Mesendoderm (in vitro differentiated cells): ENCODE measurements around the gene SCGN.

ENCODE experiments used
- DNase-seq: peaks from one replicate; pipeline ENCODE4 v3.0.0; 2013
- H2AK5ac ChIP-seq: 2 replicates; pipeline ENCODE4 v1.6.1; 2013; ENCODE audit warnings: low read length, inconsistent platforms
- H2BK120ac ChIP-seq: 2 replicates; pipeline ENCODE4 v1.6.1; 2013; ENCODE audit warnings: low read depth, mild to moderate bottlenecking, low read length, moderate library complexity, mixed read lengths
- H2BK15ac ChIP-seq: replicated peaks from 2 replicates; pipeline ENCODE4 v1.6.1; 2013; ENCODE audit warnings: low read depth, mild to moderate bottlenecking, moderate library complexity
- H2BK5ac ChIP-seq: 2 replicates; pipeline ENCODE4 v1.6.1; 2013; ENCODE audit warnings: low read length, inconsistent platforms
- H3K18ac ChIP-seq: 2 replicates; pipeline ENCODE4 v1.6.1; 2013; ENCODE audit warnings: mild to moderate bottlenecking, low read length, mixed read lengths
- H3K23ac ChIP-seq: one replicate; pipeline ENCODE4 v1.6.1; 2013; ENCODE audit warnings: low read length
- H3K27ac ChIP-seq: 2 replicates; pipeline ENCODE4 v1.5.1; 2013; ENCODE audit warnings: low read depth, mild to moderate bottlenecking, inconsistent platforms, low read length, moderate library complexity
- H3K27me3 ChIP-seq: 2 replicates; pipeline ENCODE4 v1.6.1; 2013; ENCODE audit warnings: low read length, control low read depth, mild to moderate bottlenecking, inconsistent platforms; ENCODE audit not compliant: insufficient read depth, poor library complexity
- H3K36me3 ChIP-seq: 2 replicates; pipeline ENCODE4 v1.6.1; 2013; ENCODE audit warnings: low read length, inconsistent platforms; ENCODE audit not compliant: control insufficient read depth, insufficient read depth
- H3K4ac ChIP-seq: one replicate; pipeline ENCODE4 v1.6.1; 2013; ENCODE audit warnings: low read depth, mild to moderate bottlenecking, low read length, moderate library complexity
- H3K4me1 ChIP-seq: 2 replicates; pipeline ENCODE4 v1.6.1; 2013; ENCODE audit warnings: low read depth, low read length, inconsistent platforms; ENCODE audit not compliant: control insufficient read depth
- H3K4me2 ChIP-seq: 2 replicates; pipeline ENCODE4 v1.6.1; 2013; ENCODE audit warnings: low read length
- H3K4me3 ChIP-seq: 2 replicates; pipeline ENCODE4 v1.5.1; 2013; ENCODE audit warnings: mild to moderate bottlenecking, low read length
- H3K56ac ChIP-seq: one replicate; pipeline ENCODE4 v1.6.1; 2013; ENCODE audit warnings: low read length
- H3K79me1 ChIP-seq: 2 replicates; pipeline ENCODE4 v1.6.1; 2013; ENCODE audit warnings: low read length, inconsistent platforms
- H3K79me2 ChIP-seq: 2 replicates; pipeline ENCODE4 v1.6.1; 2013; ENCODE audit warnings: mild to moderate bottlenecking, low read length; ENCODE audit not compliant: control insufficient read depth, insufficient read depth
- H3K9ac ChIP-seq: 2 replicates; pipeline ENCODE4 v1.6.1; 2013; ENCODE audit warnings: low read length, inconsistent platforms
- H4K5ac ChIP-seq: one replicate; pipeline ENCODE4 v1.6.1; 2013; ENCODE audit warnings: low read length
- H4K8ac ChIP-seq: one replicate; pipeline ENCODE4 v1.6.1; 2013; ENCODE audit warnings: low read depth, mild to moderate bottlenecking, control low read depth, low read length, moderate library complexity
- WGBS: extraction: QIAGEN DNeasy Blood & Tissue Kit; methylation state at CpG from one replicate; pipeline ENCODE4 v1.1.7; 2013; ENCODE audit warnings: low lambda C conversion rate, missing lambda C conversion rate; ENCODE audit not compliant: insufficient coverage; ENCODE audit errors: extremely low coverage; 5-methylcytosine and 5-hydroxymethylcytosine counted together

Gene SCGN

DNA sequence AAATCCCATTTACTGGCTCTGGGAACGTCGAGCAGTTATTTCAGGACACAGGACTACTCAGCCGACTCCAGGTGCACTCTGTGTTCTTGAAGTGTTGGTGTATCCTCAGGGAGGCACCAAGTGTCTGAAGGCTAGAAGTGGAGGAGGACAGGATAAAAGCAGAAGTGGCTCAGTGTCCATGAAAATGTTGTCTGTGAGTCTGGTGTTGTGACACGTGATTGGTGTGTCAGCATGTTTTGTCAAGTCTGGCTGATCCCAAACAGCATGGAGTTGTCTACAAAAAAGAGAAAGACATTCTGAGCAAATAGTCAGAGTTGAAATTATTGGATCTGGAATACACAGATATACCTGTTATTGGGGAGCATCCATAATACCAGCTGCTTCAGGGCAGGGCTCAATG, 30.3 kb downstream of the SCGN start:
- no peak for DNase-seq
- Histone ChIP-seq H2BK5ac (no peak overlapping the region), H2BK15ac (no peak overlapping the region), H3K4me2 (no peak overlapping the region), H4K5ac (no peak overlapping the region), H3K79me2 (no peaks in the 10 kb centered on the region), H3K4ac (no peak overlapping the region), H3K27ac (no peak overlapping the region), H3K23ac (no peak overlapping the region), H3K4me3 (no peak overlapping the region), H3K9ac (no peak overlapping the region), H3K79me1 (no peaks in the 10 kb centered on the region), H2AK5ac (no peak overlapping the region), H3K36me3 (no peaks in the 10 kb centered on the region), H4K8ac (no peak overlapping the region), H3K27me3 (no peaks in the 10 kb centered on the region), H2BK120ac (no peak overlapping the region), H3K56ac (no peak overlapping the region), H3K18ac (no peak overlapping the region), H3K4me1 (no peaks in the 10 kb centered on the region)
- no CpG with 5 or more reads among the region's 4 CpGs for WGBS

DNA sequence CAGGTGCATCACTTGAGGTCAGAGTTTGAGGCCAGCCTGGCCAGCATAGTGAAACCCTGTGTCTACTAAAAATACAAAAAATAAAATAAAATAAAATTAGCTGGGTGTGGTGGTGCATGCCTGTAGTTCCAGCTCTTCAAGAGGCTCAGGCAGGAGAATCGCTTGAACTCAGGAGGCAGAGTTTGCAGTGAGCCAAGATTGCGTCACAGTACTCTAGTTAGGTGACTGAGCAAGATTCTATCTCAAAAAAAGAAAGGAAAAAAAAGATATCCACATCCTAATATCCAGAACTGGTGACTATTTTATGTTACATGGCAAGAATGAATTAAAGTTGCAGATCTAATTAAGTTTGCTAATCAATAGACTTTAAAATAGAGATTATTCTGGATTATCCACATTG, 32.5 kb downstream of the SCGN start:
- H3K36me3 ChIP-seq = no peaks in the 10 kb centered on the region
- H2BK120ac ChIP-seq = no peak overlapping the region
- no peak overlapping the region for H3K4me3 ChIP-seq
- WGBS = no CpG with 5 or more reads among the region's 2 CpGs
- no peak overlapping the region for H4K5ac ChIP-seq
- no peak overlapping the region for H3K4me2 ChIP-seq
- no peak overlapping the region for H2AK5ac ChIP-seq
- no peaks in the 10 kb centered on the region for H3K4me1 ChIP-seq
- no peak overlapping the region for H3K23ac ChIP-seq
- H3K79me1 ChIP-seq = no peaks in the 10 kb centered on the region
- no peaks in the 10 kb centered on the region for H3K27me3 ChIP-seq
- no peak overlapping the region for H3K4ac ChIP-seq
- H2BK5ac ChIP-seq = no peak overlapping the region
- DNase-seq = no peak
- H3K79me2 ChIP-seq = no peaks in the 10 kb centered on the region
- H3K27ac ChIP-seq = no peak overlapping the region
- H4K8ac ChIP-seq = no peak overlapping the region
- H3K56ac ChIP-seq = no peak overlapping the region
- H3K9ac ChIP-seq = no peak overlapping the region
- no peak overlapping the region for H3K18ac ChIP-seq
- H2BK15ac ChIP-seq = no peak overlapping the region

DNA sequence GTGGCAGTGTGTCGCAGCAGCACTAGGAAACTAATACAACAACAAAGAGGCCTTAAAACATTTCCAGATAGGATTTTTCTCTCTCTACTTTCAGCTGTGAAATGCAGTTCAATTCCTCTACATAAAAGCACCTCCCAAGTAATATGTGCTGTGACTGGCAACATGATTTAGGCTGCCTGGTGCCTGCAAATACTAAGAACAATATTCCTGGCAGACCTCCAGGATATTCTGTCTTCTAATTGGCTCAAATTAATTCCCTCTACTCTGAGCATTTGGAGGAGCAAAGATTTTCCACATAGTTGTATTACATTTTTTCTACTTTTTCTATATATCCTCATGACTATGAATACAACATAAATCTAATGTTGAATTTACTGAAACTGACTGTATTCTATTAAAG, 33.2 kb downstream of the SCGN start:
- no peak overlapping the region for H4K5ac ChIP-seq
- H3K23ac ChIP-seq = no peak overlapping the region
- no peak overlapping the region for H3K18ac ChIP-seq
- no peaks in the 10 kb centered on the region for H3K36me3 ChIP-seq
- no peak overlapping the region for H3K27ac ChIP-seq
- DNase-seq = no peak
- no peak overlapping the region for H2BK120ac ChIP-seq
- no peaks in the 10 kb centered on the region for H3K79me2 ChIP-seq
- H3K27me3 ChIP-seq = no peaks in the 10 kb centered on the region
- H3K56ac ChIP-seq = no peak overlapping the region
- H2BK5ac ChIP-seq = no peak overlapping the region
- no peak overlapping the region for H3K4me2 ChIP-seq
- no peak overlapping the region for H4K8ac ChIP-seq
- WGBS = no CpG with 5 or more reads among the region's 1 CpG
- no peaks in the 10 kb centered on the region for H3K4me1 ChIP-seq
- H3K9ac ChIP-seq = no peak overlapping the region
- no peak overlapping the region for H3K4ac ChIP-seq
- H2AK5ac ChIP-seq = no peak overlapping the region
- no peak overlapping the region for H2BK15ac ChIP-seq
- no peaks in the 10 kb centered on the region for H3K79me1 ChIP-seq
- no peak overlapping the region for H3K4me3 ChIP-seq

DNA sequence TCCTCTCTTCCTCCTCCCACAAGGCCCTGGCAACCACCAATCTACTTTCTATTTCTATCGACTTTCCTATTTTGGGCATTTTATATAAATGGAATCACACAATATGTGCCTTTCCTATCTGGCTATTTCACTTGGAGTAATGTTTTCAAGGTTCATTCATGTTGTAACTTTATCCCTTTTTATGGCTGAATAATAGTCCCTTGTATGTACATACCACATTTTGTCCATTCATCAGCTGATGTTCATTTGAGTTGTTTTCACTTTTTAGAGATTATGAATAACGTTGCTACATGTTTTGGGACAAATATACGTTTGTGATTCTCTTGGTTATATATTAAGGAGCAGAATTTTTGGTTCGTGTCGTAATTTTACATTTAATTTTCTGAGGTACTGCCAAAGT, 33.9 kb downstream of the SCGN start:
- Histone ChIP-seq H3K4me1 (no peaks in the 10 kb centered on the region), H3K4me2 (no peak overlapping the region), H2BK120ac (no peak overlapping the region), H3K36me3 (no peaks in the 10 kb centered on the region), H2BK5ac (no peak overlapping the region), H4K5ac (no peak overlapping the region), H4K8ac (no peak overlapping the region), H3K79me2 (no peaks in the 10 kb centered on the region), H3K9ac (no peak overlapping the region), H3K79me1 (no peaks in the 10 kb centered on the region), H3K23ac (no peak overlapping the region), H3K27ac (no peak overlapping the region), H2AK5ac (no peak overlapping the region), H3K56ac (no peak overlapping the region), H2BK15ac (no peak overlapping the region), H3K27me3 (no peaks in the 10 kb centered on the region), H3K4ac (no peak overlapping the region), H3K4me3 (no peak overlapping the region), H3K18ac (no peak overlapping the region)
- no CpG with 5 or more reads among the region's 5 CpGs for WGBS
- no peak for DNase-seq

DNA sequence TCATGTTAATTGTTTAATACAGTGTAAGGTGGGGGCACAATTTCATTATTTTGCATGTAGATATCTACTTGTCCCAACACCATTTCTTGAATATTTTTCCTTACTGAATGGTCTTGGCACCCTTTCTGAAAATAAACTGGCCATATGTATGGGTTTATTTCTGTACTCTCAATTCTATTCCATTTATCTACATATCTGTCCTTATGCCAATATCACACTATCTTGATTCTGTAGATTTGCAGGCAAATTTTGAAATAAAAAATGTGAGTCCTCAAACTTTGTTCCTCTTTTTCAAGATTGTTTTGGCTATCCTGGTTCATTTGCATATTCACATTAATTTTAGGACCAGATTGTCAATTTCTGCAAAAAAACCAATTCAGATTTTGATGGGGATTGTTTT, 34.8 kb downstream of the SCGN start:
- Histone ChIP-seq H3K27me3 (no peaks in the 10 kb centered on the region), H3K4me1 (no peaks in the 10 kb centered on the region), H3K23ac (no peak overlapping the region), H3K56ac (no peak overlapping the region), H3K9ac (no peak overlapping the region), H3K79me2 (no peaks in the 10 kb centered on the region), H4K8ac (no peak overlapping the region), H3K27ac (no peak overlapping the region), H4K5ac (no peak overlapping the region), H2BK120ac (no peak overlapping the region), H2BK5ac (no peak overlapping the region), H2BK15ac (no peak overlapping the region), H2AK5ac (no peak overlapping the region), H3K79me1 (no peaks in the 10 kb centered on the region), H3K4me2 (no peak overlapping the region), H3K36me3 (no peaks in the 10 kb centered on the region), H3K4ac (no peak overlapping the region), H3K4me3 (no peak overlapping the region), H3K18ac (no peak overlapping the region)
- no peak for DNase-seq

DNA sequence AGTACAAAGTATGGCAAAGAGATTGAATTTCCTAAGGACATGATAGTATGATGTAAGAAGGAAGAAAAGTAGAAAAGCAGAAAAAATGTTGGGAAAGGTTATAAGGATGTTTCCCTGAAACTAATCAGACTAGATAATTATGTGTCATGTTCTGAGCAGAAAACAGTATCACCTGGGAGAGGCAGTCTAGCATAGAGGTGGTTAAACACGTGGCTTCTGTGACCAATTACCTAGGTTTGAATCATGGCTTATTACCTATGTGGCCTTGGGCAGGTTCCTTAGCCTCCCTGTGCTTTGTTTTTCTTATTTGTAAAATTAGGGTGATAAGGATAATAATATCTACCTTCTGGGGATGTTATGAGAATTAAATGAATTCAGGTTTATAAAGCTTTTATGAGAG, 38.0 kb downstream of the SCGN start:
- Histone ChIP-seq H3K79me1 (no peaks in the 10 kb centered on the region), H3K4me1 (no peaks in the 10 kb centered on the region), H3K23ac (no peak overlapping the region), H3K9ac (no peak overlapping the region), H3K4me2 (no peak overlapping the region), H2BK15ac (no peak overlapping the region), H4K8ac (no peak overlapping the region), H3K27ac (no peak overlapping the region), H4K5ac (no peak overlapping the region), H2BK5ac (no peak overlapping the region), H3K4me3 (no peak overlapping the region), H3K56ac (no peak overlapping the region), H3K27me3 (no peaks in the 10 kb centered on the region), H3K79me2 (no peaks in the 10 kb centered on the region), H3K18ac (no peak overlapping the region), H2AK5ac (no peak overlapping the region), H3K4ac (no peak overlapping the region), H3K36me3 (no peaks in the 10 kb centered on the region), H2BK120ac (no peak overlapping the region)
- WGBS = no CpG with 5 or more reads among the region's 1 CpG
- DNase-seq = no peak
